NCI-H1930 (cell line): Measurements from ENCODE around the gene SMARCB1.
A peak's percentile ranks its signal among the peaks of the same experiment; 100 is the strongest.

ENCODE experiments used
- DNase-seq, 2 experiments: peaks; one replicate each; lab custom pipeline; 2025; lab: John Stamatoyannopoulos, UW

The SMARCB1 gene

DNA sequence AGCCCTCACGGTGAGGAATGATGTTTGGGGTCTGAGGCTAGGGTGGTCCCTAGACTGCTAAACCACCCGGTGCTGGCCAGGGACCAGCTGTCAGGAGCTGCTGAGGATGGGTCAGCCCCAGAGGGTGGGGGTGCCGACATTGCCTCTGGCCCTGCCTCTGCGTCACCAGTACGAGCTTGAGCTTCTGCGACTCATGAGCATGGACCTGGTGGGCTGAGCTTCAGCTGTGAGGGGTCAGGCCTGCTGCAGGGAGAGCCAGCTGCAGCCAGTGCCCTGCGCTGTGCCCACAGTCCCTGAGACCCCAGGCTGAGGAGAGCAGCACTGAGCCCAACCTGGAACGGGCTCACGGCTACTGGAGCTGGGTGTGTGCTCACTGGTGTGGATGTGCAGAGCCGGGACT lies 45.0 kb downstream of the SMARCB1 start:
- DNase-seq = no peak

- no peak for DNase-seq
Observed at GRCh38 chr22:23832226-23833016, 45.7 kb downstream of the SMARCB1 start.

GRCh38 chr22:23833017-23833751 lies 46.4 kb downstream of the SMARCB1 start:
- no peak for DNase-seq

- DNase-seq = no peak
Observed at GRCh38 chr22:23833911-23834317, 47.1 kb downstream of the SMARCB1 start.

DNA sequence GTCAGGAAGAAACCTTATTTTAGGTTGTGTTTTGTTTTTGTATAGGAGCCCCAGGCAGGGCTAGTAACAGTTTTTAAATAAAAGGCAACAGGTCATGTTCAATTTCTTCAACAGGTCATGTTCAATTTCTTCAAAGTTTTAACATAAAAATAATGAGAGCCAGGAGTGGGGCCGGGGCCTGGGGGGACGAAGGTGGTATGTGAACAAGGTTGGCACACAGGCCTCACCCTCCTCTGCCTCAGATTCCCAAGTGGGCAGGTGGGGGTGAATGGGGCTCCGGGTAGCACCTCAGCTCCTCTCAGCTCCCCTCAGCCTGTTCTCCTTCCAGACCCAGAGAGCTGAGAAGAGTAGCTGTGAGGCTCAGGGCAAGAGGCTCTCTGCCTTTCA lies 47.6 kb downstream of the SMARCB1 start:
- no peak for DNase-seq

DNA sequence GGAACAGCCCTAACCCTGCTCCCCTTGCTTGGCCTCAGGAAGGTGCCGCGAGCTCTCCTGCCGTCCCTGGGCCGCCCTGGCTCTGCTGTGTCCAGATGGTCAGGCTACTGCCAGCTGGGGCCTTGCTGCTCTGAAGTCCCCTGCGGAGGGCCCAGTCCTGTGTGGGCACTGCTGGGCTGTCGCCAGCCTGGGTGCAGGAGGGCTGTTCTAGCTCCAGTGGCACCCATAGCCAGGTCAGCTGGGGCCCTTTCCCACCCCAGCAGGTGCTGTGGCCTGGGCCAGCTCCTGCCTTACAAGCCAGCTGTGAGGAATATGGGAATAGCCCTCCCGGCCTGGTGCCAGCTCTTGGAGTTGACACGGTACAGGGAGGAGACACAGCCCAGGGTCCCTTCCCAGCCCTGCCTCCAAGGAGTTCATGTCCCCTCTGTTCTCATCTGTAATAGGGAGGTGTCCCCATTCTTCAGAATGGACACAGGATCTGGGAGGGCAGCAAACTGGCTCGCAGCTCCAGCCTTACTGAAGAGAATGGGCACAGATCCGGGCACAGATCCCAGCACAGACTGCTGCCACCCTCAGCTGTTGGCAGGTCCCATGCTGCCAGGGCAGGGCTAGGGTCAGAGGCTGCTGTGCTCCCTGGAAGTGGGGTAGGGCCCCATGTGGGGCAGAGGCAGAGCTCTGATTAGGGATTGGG lies 48.2 kb downstream of the SMARCB1 start:
- no peak for DNase-seq

- no peak for DNase-seq
Observed at GRCh38 chr22:23835484-23836144, 48.8 kb downstream of the SMARCB1 start.

GRCh38 chr22:23836281-23836680 lies 49.5 kb downstream of the SMARCB1 start:
- no peak for DNase-seq

DNA sequence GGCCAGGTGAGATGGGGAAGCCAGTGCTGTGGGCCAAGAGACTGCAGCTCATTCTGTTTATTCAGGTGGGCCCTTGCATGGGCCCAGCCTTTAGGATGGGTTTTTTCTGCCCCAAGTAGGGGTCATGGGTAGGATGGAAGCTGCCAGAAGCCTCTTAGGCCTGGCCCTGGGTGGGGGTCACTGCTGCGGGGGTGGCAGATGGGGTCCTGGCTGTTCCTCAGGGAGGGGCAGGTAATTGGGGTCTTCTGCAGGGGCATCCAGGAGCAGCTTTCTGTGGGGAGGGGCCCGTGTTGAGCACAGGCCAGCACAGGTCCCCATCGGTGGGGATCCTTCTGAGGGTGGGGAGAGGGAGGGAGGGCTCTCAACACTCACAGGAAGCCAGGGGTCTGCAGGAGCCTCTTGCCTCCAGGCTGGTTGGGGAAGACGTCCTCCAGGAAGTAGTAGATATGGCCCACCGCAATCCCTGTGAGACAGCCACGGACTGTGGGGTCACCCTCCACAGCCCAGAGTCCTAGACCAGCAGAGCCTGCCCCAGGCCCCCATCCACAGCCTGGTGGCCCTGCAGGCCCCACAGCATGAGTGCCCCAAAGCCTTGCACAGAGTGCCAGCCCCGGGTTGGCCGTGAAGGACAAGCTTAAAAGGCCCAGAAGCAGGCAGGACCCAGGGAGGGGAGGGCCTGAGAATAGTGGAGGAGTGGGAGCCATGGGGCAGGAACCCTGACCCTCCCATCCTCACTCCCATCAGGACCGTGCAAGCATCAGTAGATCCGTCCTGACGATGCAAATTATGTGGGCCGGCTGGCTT lies 50.1 kb downstream of the SMARCB1 start:
- no peak for DNase-seq

DNA sequence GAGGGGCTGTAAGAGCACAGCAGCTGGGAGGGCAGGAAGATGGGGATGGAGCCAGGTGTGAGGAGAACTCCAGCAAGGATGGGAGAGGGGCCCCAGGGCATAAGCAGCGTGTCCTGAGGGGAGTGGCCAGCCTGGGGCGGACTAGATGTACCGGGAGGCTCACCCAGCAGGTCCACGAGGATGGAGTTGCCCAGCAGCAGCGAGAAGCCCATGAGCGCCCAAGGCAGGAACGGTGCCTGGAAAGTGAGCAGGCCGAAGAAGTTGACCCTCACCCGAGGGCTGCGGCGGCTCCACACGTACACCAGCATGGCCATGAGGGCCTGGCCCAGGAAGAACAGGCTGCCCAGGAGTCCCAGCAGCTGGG lies 50.7 kb downstream of the SMARCB1 start:
- no peak for DNase-seq

DNA sequence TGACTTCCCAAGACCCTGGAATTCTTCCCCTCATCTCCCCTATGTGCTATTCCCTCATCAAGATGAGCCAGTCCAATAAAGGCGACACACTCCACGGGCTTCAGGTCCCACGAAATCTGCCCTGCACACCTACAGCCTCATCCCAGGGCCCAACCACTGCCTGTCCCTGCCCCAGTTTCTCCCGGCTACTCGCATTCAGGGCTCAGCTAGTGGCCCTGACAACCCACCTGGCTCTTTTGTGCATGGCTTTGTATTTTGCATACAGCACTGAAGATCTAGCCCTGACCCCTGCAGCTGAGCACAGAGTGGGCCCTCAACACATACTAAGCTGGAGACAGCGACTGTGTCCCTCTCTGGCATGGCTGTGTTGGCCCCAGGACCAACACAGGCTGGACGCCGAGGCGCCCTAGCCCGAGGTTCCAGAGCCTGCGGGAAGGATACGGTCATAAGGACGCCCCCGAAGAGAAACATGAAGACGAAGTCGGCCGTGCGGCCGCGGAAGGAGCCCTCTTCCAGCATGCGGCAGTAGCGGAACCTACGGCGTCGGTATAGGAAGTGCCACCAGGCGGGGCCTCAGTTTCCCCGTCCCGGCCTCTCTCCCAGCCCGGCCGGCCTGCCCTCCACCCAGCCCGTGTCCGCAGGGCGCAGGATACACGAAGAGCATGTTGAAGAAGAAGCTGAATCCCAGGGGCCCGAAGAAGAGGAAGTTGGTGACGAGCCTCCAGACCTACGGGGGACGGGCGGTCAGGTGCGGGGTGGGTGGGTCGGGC lies 51.3 kb downstream of the SMARCB1 start:
- no peak for DNase-seq

DNA sequence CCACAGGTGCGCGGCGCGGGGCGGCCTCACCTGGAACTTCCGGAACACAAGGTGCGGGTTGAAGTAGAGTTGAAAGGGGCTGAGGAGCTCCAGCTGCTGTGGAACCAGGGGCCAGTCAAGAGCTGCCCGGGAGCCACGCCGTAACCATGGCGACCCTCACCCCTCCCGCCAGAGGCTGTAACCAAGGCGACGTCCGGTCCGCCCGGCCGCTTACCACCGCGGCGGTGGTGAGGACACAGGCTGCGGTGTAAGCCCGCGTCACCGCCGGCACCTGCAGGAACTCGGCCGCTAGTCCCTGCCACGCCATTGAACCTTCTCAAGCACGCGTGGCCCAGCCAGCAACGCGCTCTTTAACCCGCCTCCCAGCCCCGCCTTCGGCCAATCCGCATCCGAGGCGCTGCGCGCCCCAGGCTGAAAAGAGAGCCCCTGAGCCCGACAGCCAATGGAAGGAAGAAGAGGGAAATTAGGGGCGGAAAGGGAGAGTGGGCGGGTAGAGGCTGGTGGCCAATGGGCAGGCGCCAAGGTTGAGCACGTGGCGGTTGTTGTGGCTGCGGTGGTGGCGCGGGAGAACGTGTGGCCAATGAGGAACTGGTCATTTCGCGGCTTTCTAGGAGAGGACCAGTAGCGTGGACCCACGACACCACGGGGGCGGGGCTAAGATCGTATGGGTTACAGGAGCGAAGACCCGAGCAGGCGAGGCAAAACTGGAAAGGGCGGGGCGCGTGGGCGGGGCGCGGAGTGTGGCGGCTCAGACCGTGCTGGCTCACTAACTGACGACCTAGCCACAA lies 52.1 kb downstream of the SMARCB1 start, which contains the start of gene DERL3:
TSS of gene DERL3 (minus strand) at position 326 of the 788 bp plus-strand sequence. CDS start at position 307, 19 bp downstream.
- peak; percentile 96 to 98 for DNase-seq

DNA sequence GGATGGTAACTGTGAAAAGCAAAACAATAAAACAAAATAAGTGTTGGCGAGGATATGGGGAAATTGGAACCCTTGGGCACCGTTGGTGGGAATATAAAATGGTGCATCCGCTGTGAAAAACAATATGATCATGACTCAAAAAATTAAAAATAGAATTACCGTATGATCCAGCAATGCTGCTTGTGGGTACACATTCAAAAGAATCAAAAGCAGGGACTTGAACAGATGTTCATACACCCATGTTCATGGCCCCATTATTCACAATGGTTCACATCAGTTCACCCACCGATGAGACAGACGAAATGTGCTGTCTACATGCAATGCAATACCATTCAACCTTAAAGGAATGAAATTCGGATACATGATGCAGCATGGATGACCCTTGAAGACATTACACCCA lies 53.3 kb downstream of the SMARCB1 start:
- DNase-seq = no peak

- DNase-seq = no peak
Observed at GRCh38 chr22:23841292-23841691, 54.5 kb downstream of the SMARCB1 start.

- no peak for DNase-seq
Observed at GRCh38 chr22:23841736-23842445, 55.1 kb downstream of the SMARCB1 start.

- no peak for DNase-seq
Observed at GRCh38 chr22:23842599-23842998, 55.8 kb downstream of the SMARCB1 start.

DNA sequence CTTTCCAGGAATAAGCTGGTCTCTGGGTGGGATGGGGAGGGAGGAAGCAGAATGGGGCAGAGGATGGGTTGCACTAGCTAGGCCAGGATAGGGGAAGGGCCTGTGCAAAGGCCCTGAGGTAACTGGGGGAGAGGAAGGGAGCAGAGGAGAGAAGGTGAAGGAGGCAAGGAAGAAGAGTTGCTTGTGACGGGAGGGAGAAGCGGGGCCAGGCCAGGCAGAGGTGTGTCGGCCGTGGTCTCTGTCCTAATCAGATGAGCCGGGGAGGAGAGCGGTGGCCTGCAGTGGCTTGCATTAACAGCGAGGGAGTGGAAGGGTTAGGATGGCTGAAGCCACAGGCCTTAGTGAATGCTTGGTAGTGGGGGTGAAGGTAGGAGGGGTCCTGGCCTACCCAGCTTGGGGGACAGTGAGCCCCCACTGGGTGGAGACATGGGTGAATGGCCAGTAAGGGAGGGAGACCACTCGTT lies 58.0 kb downstream of the SMARCB1 start:
- DNase-seq = no peak

DNA sequence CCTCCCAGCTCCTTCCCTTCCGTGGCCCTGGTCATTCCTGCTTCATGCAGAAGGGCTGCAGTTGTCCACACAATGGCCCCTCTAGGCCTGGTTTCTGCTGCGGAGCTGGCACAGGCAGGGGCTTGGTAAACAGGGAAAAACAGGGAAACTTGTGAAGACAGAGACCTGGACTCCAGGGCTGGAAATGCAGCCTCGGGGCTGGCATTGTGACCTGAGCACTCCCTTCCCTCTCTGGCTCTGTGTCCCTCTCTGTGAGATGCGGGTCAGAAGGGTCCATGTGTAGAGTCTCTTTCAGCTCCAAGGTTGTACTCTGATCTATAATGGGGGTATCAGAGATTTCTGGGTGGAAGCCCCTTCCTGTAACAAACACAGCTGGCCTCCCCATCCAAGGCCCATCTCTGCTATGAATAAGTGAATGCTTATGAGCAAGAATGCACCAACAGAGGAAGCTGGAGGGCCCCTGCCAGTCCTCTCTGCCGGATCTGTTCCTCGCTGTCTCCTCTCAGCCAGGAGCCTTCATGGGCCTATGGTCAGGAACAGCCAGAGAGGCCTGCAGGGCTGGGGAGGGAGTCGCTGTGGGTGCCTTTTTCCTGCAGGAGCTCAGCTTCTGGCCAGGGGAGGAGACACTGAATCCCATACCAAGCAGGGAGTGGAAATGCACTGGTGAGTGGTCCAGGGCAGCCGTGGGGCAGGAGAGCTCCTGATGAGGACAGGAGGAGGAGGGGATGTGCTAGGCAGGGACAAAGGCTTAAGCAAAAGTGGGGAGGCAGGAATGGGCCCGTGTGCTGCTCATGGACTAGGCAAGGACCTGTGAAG lies 58.7 kb downstream of the SMARCB1 start:
- no peak for DNase-seq
